IPS DF 6.9 (cell line): ENCODE measurements around the gene CA10.

ENCODE experiments used
- DNase-seq: peaks from one replicate; pipeline ENCODE4 v3.0.0-alpha.2; 2013; ENCODE audit warnings: low read depth, low spot score
- H3K27ac ChIP-seq: one replicate; pipeline ENCODE4 v1.5.1; 2013; ENCODE audit warnings: low read length, control low read depth
- H3K27me3 ChIP-seq: 2 replicates; pipeline ENCODE4 v1.6.1; 2013; ENCODE audit warnings: mild to moderate bottlenecking, low read length; ENCODE audit not compliant: control insufficient read depth, insufficient read depth
- H3K36me3 ChIP-seq: 2 replicates; pipeline ENCODE4 v1.6.1; 2013; ENCODE audit warnings: low read length; ENCODE audit not compliant: control insufficient read depth, insufficient read depth
- H3K4me1 ChIP-seq: 2 replicates; pipeline ENCODE4 v1.6.1; 2013; ENCODE audit warnings: low read length; ENCODE audit not compliant: control insufficient read depth, insufficient read depth
- H3K4me3 ChIP-seq: 2 replicates; pipeline ENCODE4 v1.5.1; 2013; ENCODE audit warnings: mild to moderate bottlenecking, low read length
- H3K9me3 ChIP-seq: 2 replicates; pipeline ENCODE4 v1.6.1; 2013; ENCODE audit warnings: low read length, inconsistent platforms; ENCODE audit not compliant: control insufficient read depth, insufficient read depth
- WGBS: extraction: QIAGEN DNeasy Blood & Tissue Kit; methylation state at CpG from one replicate; pipeline ENCODE4 v1.1.7; 2013; ENCODE audit warnings: mixed read lengths, missing lambda C conversion rate; ENCODE audit not compliant: insufficient read length, insufficient coverage; 5-methylcytosine and 5-hydroxymethylcytosine counted together

Gene CA10

GRCh38 chr17:51702963-51703360, 455.6 kb downstream of the CA10 start:
- Histone ChIP-seq H3K9me3 (no peaks in the 10 kb centered on the region), H3K27me3 (no peaks in the 10 kb centered on the region), H3K4me3 (no peak overlapping the region), H3K4me1 (no peaks in the 10 kb centered on the region), H3K36me3 (no peaks in the 10 kb centered on the region), H3K27ac (no peak overlapping the region)
- no peak for DNase-seq
- no CpG with 5 or more reads among the region's 3 CpGs for WGBS

DNA sequence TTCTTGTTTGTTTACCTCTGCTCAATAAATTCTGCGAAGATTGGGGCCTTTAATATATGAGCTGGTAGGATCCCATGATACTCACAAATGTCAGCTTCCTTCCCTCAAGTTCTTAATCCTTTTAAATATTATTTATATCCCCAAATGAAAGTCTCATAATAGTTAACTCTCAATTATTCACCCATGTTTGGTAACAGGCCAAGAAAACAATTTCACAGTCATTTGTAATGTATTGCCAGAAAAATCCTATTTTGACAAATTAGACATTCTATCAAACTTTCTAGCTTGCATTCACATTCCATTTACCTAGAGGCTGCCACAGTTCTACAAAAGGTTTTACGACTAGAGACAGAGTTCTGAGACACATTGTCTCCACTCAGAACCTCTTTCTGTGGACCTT, 457.0 kb downstream of the CA10 start:
- no CpG with 5 or more reads among the region's 2 CpGs for WGBS
- Histone ChIP-seq H3K36me3 (no peaks in the 10 kb centered on the region), H3K27ac (no peak overlapping the region), H3K27me3 (no peaks in the 10 kb centered on the region), H3K4me3 (no peak overlapping the region), H3K4me1 (no peaks in the 10 kb centered on the region), H3K9me3 (no peaks in the 10 kb centered on the region)
- no peak for DNase-seq

GRCh38 chr17:51700011-51700760, 458.3 kb downstream of the CA10 start:
- no peak overlapping the region for H3K27ac ChIP-seq
- H3K4me1 ChIP-seq, result no peaks in the 10 kb centered on the region
- no peaks in the 10 kb centered on the region for H3K36me3 ChIP-seq
- no peaks in the 10 kb centered on the region for H3K9me3 ChIP-seq
- H3K4me3 ChIP-seq, result no peak overlapping the region
- H3K27me3 ChIP-seq, result no peaks in the 10 kb centered on the region
- no peak for DNase-seq
- WGBS, result no CpG with 5 or more reads among the region's 17 CpGs

- WGBS, result no CpG with 5 or more reads among the region's 5 CpGs
- no peaks in the 10 kb centered on the region for H3K36me3 ChIP-seq
- no peaks in the 10 kb centered on the region for H3K9me3 ChIP-seq
- no peaks in the 10 kb centered on the region for H3K27me3 ChIP-seq
- H3K4me3 ChIP-seq, result no peak overlapping the region
- DNase-seq, result no peak
- no peaks in the 10 kb centered on the region for H3K4me1 ChIP-seq
- no peak overlapping the region for H3K27ac ChIP-seq
Observed at GRCh38 chr17:51699303-51699702, 459.2 kb downstream of the CA10 start.

- DNase-seq, result no peak
- Histone ChIP-seq H3K27ac (no peak overlapping the region), H3K4me1 (no peaks in the 10 kb centered on the region; the same call in 1 of the 2 replicates), H3K27me3 (no peaks in the 10 kb centered on the region), H3K9me3 (no peaks in the 10 kb centered on the region), H3K4me3 (no peak overlapping the region), H3K36me3 (no peaks in the 10 kb centered on the region)
- WGBS, result no CpG with 5 or more reads among the region's 2 CpGs
Observed at GRCh38 chr17:51692917-51693316, 465.6 kb downstream of the CA10 start.

GRCh38 chr17:51687887-51688286, 470.6 kb downstream of the CA10 start:
- Histone ChIP-seq H3K27ac (no peak overlapping the region), H3K4me1 (no peaks in the 10 kb centered on the region; the same call in 1 of the 2 replicates), H3K9me3 (no peaks in the 10 kb centered on the region), H3K27me3 (no peaks in the 10 kb centered on the region), H3K4me3 (no peak overlapping the region), H3K36me3 (no peaks in the 10 kb centered on the region)
- DNase-seq, result no peak
- no CpG with 5 or more reads among the region's 3 CpGs for WGBS

DNA sequence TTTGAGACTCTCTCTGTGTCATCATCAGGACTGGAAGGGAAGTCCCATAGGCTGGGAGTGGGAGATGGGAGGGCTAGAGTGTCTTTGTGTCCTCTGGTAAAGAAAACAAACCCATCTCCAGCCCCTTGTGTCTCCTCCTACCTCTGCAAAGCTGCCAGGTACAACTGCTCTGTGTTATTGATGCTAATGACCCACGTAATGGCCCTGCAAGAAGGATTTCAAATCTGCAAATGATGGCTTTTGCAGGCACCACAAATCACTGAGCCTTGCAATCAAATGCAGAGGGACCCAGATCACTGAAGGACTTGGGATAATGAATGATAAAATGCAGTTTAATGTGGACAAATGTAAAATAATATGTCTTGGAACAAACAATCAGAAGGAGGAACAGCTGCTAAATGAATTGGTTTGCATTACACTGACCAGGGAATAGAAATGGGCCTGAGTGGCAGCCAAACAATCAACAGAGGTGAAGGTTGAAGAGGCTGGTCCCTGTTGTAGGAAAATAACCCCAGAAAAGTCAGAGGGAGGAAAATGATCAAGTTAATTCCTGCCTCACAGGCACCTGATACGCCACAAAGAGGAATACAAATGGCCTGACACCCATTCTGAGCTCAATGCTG, 473.1 kb downstream of the CA10 start:
- H3K9me3 ChIP-seq, result no peaks in the 10 kb centered on the region
- H3K27me3 ChIP-seq, result no peaks in the 10 kb centered on the region
- no peak overlapping the region for H3K27ac ChIP-seq
- no peaks in the 10 kb centered on the region; the same call in 1 of the 2 replicates for H3K4me1 ChIP-seq
- no CpG with 5 or more reads among the region's 2 CpGs for WGBS
- no peak for DNase-seq
- no peaks in the 10 kb centered on the region for H3K36me3 ChIP-seq
- no peak overlapping the region for H3K4me3 ChIP-seq

DNA sequence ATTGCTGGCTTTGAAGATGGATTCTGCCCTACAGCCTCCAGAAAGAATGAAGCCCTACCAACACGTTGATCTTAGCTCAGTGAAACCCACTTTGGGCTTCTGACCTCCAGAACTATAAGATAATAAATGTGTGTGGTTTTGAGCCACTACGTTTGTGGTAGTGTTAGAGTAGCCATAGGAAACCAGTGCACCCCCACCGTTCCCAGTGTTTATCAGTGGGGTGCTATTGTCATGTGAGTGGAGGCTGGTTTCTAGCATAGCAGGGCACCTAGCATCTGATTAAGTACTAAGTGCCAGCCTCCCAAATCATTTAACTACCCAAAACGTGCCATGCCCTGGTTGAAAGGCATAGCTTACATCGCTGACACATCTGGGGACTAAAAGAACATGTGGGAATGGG, 474.3 kb downstream of the CA10 start:
- Histone ChIP-seq H3K4me1 (no peaks in the 10 kb centered on the region; the same call in 1 of the 2 replicates), H3K9me3 (no peaks in the 10 kb centered on the region), H3K27me3 (no peaks in the 10 kb centered on the region), H3K4me3 (no peak overlapping the region), H3K27ac (no peak overlapping the region), H3K36me3 (no peaks in the 10 kb centered on the region)
- WGBS, result no CpG with 5 or more reads among the region's 5 CpGs
- no peak for DNase-seq

- no peaks in the 10 kb centered on the region for H3K27me3 ChIP-seq
- H3K9me3 ChIP-seq, result no peaks in the 10 kb centered on the region
- no peaks in the 10 kb centered on the region; the same call in 1 of the 2 replicates for H3K4me1 ChIP-seq
- no peak for DNase-seq
- no CpG with 5 or more reads among the region's 10 CpGs for whole genome bisulfite sequencing
- no peak overlapping the region for H3K27ac ChIP-seq
- H3K36me3 ChIP-seq, result no peaks in the 10 kb centered on the region
- no peak overlapping the region for H3K4me3 ChIP-seq
Observed at GRCh38 chr17:51683291-51683690, 475.2 kb downstream of the CA10 start.

DNA sequence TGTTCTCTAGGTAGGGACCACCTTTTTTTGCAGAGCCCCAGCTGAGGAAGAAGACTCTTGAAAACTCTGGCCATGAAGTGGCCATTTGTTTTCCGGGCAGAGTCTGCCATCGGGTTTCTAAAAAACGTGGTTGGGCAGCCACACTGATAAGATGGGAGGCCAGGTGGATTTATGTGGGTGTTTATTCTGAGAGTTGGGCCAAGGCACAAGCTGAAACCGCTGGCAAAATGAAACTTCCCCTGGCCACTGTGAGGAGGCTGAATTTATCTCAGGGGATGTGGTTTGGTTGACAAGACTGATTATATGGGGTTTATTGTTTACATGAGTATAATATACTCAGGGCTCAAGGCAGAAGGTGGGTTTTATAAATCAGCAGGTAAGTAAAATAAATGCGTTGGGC, 476.4 kb downstream of the CA10 start:
- Histone ChIP-seq H3K27ac (no peak overlapping the region), H3K4me1 (no peaks in the 10 kb centered on the region), H3K4me3 (no peak overlapping the region), H3K9me3 (no peaks in the 10 kb centered on the region), H3K36me3 (no peaks in the 10 kb centered on the region), H3K27me3 (no peaks in the 10 kb centered on the region)
- no peak for DNase-seq
- WGBS, result no CpG with 5 or more reads among the region's 5 CpGs

DNA sequence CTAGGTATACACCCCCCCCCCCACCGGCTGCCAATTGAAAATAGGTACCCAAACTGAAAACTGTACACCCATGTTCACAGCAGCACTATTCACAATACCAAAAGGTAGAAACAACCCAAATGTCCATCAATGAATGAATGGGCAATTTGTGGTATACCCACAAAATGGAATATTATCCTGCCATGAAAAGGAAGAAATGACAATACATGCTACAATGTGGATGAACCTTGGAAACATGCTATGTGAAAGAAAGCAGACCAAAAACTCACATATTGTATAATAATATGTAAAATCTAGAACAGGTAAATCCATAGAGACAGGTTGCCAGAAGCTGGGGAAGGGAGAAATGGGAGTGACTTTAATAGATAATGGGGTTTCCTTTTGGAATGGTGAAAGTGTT, 480.6 kb downstream of the CA10 start:
- no peak overlapping the region for H3K4me3 ChIP-seq
- H3K27me3 ChIP-seq, result no peaks in the 10 kb centered on the region
- no peak overlapping the region for H3K27ac ChIP-seq
- H3K9me3 ChIP-seq, result no peaks in the 10 kb centered on the region
- H3K36me3 ChIP-seq, result no peaks in the 10 kb centered on the region
- no peaks in the 10 kb centered on the region for H3K4me1 ChIP-seq
- DNase-seq, result no peak
- WGBS, result no CpG with 5 or more reads among the region's 1 CpG
